Limb (tissue), 2 donors: ENCODE measurements around the gene SP3.

Source experiments
- DNase-seq, 2 donors: peaks; one replicate each; pipeline ENCODE4 v3.0.0-alpha.2; 2016; ENCODE audit errors: extremely low spot score in 2 of 2

SP3 gene

GRCh38 chr2:173943738-173944137 is 21.4 kb downstream of the SP3 start:
- no peak for DNase-seq

DNA sequence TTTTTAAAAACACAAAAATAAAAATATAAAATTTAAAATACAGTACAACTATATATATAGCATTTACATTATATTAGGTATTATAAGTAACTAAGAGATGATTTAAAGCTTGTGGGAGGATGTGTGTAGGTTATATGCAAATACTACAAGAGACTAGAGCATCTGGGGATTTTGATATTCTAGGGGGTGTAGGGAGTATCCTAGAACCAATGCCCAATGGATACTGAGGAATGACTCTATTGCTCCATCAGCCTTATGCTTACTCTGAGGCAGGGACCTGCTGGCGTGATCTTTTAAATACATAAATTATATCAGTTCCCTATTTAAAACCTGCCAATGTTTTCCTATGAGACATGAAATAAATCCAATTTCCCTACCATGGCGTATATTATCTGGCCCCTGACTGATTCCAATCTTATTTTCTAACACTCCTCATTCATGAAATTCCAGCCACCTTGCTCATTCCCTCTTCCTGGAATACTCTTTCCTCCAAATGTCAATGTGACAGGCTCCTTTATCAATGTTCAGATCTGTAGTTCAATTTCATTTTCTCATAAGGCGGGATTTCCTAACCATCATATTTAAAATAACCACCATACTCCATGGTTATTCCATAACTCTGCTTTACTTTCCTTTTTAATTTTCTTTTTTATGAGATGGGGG is 22.2 kb downstream of the SP3 start:
- no peak for DNase-seq

DNA sequence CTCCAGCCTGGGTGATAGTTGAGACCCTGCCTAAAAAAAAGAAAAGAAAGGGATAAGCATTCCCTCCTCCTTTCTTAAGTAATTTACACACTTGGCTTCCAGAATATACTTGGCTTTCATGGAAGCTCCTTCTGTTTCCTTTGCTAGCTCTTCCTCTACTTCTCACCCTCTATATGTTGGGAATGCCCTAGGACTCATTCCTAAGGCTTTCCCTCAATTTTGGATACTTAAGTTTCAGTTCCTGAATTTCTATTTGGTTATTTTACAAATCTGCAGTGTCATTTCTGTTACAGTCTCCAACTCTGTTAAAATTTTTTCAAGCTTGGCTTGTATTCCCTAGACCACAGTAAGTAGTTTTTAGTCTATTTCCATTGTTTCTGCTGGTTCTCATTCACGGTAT is 23.6 kb downstream of the SP3 start:
- DNase-seq = no peak

- no peak for DNase-seq
These were observed 24.8 kb downstream of the SP3 start for GRCh38 chr2:173940208-173941020.

- DNase-seq = no peak
These were observed 26.3 kb downstream of the SP3 start for GRCh38 chr2:173938700-173939384.

GRCh38 chr2:173935305-173935704 is 29.9 kb downstream of the SP3 start:
- no peak for DNase-seq

GRCh38 chr2:173934895-173935294 is 30.3 kb downstream of the SP3 start:
- no peak for DNase-seq

DNA sequence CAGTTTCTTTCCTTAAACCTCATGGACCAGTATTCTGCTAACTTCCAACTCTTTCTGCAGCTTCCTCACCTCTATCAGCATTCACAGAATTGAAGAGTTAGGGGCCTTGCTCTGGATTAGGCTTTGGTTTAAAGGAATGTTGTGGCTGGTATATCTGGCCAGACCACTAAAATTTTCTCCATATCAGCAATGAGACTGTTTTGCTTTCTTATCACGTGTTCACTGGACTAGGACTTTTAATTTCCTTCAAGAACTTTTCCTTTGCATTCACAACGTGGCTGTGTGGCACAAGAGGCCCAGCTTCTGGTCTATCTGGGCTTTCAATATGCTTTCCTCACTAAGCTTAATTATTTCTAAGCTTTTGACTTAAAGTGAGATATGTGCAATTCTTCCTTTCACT is 33.4 kb downstream of the SP3 start:
- no peak for DNase-seq

DNA sequence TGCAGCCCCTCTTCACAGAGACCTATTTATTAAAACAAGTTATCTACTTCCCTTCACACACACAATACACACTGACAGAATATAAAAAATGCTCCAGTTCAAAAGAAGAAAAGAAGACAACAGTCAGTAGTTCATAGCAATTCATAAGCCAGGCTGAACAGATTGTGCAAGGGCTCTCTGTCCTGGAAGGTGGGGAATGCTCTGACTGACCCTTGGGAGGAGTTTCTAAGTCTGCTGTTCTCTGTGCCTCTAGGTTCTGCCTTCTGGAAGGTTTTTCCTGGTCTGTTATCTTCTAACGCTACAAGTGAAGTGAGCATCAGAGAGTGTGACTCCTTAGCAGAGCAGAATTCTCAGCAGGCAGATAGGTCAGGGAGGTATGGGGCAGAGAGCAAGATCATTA is 35.7 kb downstream of the SP3 start:
- DNase-seq = no peak

- DNase-seq = no peak
These were observed 38.3 kb downstream of the SP3 start for GRCh38 chr2:173926875-173927274.

- no peak for DNase-seq
These were observed 40.9 kb downstream of the SP3 start for GRCh38 chr2:173924285-173924684.

- DNase-seq = no peak
These were observed 42.4 kb downstream of the SP3 start for GRCh38 chr2:173922760-173923159.

GRCh38 chr2:173922068-173922467 is 43.1 kb downstream of the SP3 start:
- DNase-seq = no peak

DNA sequence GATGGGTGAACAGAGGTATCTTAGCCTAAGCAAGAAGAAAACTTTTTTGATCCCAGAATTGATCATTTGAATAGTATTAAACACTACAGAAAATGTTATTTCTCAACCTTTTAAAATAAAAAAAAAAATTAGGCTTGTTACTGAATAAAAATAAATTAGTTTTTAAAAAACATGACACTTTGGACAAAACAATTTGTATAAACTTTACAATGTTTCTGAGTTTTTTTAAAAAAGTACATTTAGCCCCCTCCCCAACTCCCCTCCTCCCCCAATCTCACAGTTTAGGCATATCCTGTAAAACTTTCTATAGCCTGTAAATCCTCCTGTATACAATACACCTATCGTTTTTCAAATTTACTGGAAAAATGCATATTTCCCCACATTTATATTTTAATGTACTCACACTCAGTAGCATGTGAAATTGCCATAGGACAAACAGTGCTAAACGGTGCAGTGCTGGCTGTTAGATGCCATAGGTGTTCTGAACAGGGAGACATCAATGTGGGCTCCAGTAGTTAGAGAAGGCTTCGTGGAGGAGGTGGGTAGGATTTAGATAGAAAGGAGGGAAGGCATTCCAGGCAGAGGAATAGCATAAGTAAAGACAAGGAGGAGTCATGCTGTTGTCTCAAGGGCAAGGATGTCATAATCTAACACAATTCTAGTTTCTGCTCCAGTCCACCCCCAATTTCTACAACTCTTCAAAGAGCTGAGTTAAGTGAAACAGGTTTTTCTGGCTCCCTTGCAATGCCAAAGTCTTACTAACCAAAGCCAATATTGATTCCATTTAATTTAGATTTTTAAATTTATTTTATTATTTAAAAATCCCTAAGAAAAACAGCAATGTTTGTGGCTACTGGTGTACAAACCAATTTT is 50.9 kb downstream of the SP3 start:
- DNase-seq = no peak

DNA sequence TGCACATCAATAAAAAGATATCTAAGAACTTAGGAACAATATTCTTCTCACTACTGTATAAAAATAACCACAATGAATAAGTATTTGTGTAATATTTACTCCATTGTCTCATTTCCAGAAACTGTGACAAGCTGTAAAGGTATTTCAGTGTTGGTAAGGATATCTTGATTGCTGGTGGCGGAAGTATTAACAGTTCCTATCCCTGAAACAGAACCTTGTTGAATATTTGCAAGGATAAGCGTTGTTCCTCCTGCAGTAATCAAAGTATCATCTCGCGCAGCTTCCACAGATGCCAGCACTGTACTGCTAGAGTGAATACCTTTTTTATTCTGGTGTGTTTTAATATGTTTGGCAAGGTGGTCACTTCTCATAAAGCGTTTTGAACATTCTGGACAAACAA is 55.3 kb downstream of the SP3 start:
- no peak for DNase-seq

DNA sequence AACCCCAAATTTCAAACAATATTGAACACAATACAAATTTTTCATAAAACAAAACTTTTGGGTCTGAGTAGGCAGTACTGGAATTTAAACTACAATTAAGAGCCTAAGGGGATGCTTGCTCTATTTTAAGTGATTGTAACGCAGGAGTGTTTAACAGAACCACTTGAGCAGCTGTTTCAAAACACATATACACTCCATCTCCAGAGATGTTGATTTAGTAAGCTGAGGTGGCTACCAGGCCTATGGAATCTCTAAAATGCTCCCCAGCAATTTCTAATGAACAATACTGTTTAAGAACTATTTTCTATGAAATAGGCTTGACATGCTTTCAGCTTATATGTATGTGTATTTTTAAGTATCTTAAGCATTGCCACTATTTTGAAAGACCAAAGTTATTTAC is 58.5 kb downstream of the SP3 start:
- no peak for DNase-seq

DNA sequence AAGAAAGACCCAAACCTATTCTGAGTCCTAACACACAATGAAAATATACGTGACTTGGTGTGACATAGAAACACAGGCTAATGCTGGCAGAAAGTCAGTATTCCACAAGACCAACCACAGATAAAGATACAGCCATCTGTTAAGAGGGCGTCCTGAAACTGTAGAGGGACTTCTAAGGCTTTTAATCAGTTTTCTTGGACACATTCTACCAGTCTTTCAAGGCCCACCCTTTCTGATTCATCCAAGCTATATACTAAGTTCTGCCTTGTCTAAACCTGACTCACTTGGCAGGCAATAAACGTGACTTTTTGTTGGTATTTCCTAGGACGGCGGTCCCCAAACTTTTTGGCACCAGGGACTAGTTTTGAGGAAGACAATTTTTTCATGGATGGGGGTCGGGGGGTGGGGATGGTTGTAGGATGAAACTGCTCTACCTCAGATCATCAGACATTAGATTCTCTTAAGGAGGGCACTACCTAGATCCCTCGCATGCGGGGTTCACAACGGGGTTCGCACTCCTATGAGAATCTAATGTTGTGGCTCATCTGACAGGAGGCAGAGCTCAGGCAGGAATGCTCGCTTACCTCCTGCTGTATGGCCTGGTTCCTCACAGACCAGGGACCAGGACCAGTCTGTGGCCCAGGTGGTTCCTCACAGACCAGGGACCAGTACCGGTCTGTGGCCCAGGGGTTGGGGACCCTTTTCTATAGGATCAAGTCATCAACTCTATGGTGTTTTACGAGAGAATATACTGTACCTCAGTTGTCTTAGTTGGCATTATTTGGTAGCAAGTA is 61.4 kb downstream of the SP3 start:
- no peak for DNase-seq

GRCh38 chr2:173898996-173899395 is 66.2 kb downstream of the SP3 start:
- DNase-seq = no peak

DNA sequence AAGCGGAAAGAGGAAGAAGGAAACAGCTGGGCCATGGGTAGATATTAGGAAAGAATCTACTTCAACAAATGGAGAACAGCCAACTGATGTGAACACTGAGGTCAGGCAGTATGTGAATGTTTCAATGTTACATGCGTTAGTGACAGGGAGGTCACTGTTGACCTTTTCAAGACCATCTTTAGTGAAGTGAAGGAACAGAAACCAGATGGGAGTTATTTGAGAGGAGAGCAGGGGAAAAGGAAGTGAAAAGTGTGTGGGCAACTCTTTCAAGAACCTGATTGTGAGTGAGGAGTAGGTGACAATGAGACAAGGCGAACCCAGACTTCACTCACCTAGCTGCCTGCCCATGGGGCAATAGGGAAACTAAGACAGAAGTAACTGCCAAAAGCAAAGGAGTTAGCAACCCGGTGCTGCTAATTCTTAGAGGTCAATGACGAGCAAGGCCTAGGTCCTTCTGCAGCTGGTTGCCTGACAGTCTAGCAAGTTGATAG is 67.0 kb downstream of the SP3 start:
- no peak for DNase-seq

- no peak for DNase-seq
These were observed 68.4 kb downstream of the SP3 start for GRCh38 chr2:173896755-173897154.

DNA sequence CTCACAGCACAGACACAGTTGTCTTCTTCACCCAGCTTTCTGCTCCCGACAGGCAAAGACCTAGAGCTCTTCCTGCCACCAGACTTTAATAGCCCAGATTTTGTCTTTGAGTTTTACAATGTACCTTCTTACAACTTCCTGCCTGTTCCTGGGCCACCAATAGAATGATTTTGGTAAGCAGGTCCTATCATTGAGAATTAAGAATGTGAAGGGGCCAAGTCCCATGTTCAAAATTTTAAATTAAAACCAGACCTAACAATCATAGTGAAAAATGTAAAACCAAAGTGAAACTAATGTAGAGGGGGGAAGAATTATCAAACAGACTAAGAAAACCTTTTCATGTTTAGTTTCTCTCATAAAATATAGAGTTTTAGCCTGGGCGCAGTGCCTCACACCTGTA is 72.8 kb downstream of the SP3 start:
- DNase-seq = no peak
